ENCODE data around the gene ERMARD.

DNA sequence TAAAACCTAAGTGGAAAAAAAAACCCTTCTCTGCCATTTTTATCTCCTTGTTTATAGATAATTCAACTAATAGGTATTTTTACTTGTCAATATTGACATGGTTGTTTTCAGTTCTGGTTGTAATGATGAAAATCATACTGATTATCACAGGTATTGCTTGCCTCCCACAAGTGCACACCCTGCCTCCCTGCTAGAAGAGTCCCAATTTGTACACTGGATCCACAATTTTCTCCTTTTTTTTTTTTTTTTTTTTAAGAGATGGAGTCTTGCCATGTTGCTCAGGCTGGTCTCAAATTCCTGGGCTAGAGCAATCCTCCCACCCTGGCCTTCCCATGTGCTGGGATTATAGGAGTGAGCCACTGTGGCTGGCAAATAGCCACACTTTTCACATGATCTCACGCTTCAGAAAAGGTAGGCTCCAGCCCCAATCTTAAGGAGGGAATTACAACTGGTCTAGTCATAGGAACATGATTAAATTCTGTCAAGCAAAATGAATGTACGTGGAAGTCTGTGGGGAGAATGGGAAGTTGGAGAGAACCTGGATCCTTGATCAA is 12.4 kb upstream of the ERMARD start:
- TF ChIP-seq, protein P1, sequence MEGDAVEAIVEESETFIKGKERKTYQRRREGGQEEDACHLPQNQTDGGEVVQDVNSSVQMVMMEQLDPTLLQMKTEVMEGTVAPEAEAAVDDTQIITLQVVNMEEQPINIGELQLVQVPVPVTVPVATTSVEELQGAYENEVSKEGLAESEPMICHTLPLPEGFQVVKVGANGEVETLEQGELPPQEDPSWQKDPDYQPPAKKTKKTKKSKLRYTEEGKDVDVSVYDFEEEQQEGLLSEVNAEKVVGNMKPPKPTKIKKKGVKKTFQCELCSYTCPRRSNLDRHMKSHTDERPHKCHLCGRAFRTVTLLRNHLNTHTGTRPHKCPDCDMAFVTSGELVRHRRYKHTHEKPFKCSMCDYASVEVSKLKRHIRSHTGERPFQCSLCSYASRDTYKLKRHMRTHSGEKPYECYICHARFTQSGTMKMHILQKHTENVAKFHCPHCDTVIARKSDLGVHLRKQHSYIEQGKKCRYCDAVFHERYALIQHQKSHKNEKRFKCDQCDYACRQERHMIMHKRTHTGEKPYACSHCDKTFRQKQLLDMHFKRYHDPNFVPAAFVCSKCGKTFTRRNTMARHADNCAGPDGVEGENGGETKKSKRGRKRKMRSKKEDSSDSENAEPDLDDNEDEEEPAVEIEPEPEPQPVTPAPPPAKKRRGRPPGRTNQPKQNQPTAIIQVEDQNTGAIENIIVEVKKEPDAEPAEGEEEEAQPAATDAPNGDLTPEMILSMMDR (IDR thresholded peaks at IDR 0.05): no peak
- no peak for TF ChIP-seq POLR2A (IDR thresholded peaks at IDR 0.05)
- no peak for TF ChIP-seq POLR2AphosphoS5 (IDR thresholded peaks at IDR 0.05)
